ENCODE results near the gene CTR9.

DNA sequence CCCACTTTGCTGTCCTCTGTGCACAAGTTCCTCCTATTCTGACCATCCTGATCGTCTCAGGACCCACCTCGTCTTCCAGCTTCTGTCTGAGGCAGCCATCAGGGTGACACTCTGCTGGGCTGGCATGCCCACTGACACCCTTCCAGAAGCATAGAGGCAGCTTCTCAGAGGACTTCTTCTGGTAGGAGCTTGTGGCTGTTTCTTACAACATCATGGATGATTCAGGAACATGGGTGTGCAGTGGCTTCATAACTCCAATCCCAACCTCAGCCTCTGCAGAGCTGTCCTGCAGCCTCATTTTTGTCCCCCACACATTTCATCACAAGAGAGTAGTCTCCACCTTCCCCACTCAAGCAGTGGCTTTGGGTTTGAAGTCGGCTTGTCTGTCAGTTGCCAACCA is 20.9 kb upstream of the CTR9 start:
- TF ChIP-seq, protein P1, sequence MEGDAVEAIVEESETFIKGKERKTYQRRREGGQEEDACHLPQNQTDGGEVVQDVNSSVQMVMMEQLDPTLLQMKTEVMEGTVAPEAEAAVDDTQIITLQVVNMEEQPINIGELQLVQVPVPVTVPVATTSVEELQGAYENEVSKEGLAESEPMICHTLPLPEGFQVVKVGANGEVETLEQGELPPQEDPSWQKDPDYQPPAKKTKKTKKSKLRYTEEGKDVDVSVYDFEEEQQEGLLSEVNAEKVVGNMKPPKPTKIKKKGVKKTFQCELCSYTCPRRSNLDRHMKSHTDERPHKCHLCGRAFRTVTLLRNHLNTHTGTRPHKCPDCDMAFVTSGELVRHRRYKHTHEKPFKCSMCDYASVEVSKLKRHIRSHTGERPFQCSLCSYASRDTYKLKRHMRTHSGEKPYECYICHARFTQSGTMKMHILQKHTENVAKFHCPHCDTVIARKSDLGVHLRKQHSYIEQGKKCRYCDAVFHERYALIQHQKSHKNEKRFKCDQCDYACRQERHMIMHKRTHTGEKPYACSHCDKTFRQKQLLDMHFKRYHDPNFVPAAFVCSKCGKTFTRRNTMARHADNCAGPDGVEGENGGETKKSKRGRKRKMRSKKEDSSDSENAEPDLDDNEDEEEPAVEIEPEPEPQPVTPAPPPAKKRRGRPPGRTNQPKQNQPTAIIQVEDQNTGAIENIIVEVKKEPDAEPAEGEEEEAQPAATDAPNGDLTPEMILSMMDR (IDR thresholded peaks at IDR 0.05), result no peak
- TF ChIP-seq POLR2A (IDR thresholded peaks at IDR 0.05), result no peak

All from body of pancreas (tissue), 4 donors.